Esophagus squamous epithelium (tissue), 4 donors: ENCODE data around the gene CLMP.

Experiments
- CTCF ChIP-seq, 6 experiments: fragments of 450-650 bp in 4 of 6; fragments of 200-600 bp in 2 of 6; sonication (generic) in 2 of 6; IDR thresholded peaks; one replicate each; pipeline ENCODE4 v1.5.1; 2016 to 2019; ENCODE audit warnings: antibody characterized with exemption in 6 of 6, mild to moderate bottlenecking in 4 of 6, moderate library complexity in 4 of 6
- POLR2A ChIP-seq, 4 donors: fragments of 450-650 bp; IDR thresholded peaks; one replicate each; pipeline ENCODE4 v1.6.1; 2017; ENCODE audit warnings: antibody characterized with exemption in 4 of 4, mild to moderate bottlenecking in 4 of 4, moderate library complexity in 3 of 4

DNA sequence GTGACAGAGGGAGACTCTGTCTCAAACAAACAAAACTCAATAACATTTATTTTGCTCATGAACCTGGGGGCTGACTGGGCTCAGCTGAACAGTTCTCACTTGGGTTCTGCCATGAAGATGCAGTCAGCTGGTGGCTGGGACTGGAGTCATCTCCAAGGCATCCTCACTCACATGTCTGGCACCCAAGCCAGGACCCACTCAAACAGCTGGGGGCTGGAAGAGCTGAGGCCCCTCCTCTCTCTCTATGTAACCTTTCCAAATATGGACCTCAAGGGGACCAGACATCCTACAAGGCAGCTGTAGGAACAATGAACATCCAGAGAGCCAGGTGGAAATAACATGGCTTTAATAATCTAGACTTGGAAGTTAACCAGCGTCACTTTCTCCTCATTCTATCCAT, 149.9 kb downstream of the CLMP start:
- TF ChIP-seq CTCF (IDR thresholded peaks at IDR 0.05) (no peak), POLR2A (IDR thresholded peaks at IDR 0.05) (no peak)
